Mucosa of stomach (tissue), 1 donor: ENCODE data around the gene CTRB1.
"Not testable (repeated sequence)": the region's sequence is repeated elsewhere in the genome, so short reads cannot be mapped to it uniquely, and the experiment has no call there.

Experiments
- H3K27me3 ChIP-seq: one replicate; pipeline ENCODE4 v1.7.0; 2013; ENCODE audit warnings: mild to moderate bottlenecking, low read length; ENCODE audit not compliant: control insufficient read depth, insufficient read depth
- H3K36me3 ChIP-seq: one replicate; pipeline ENCODE4 v1.7.0; 2013; ENCODE audit warnings: low read length; ENCODE audit not compliant: control insufficient read depth, insufficient read depth
- H3K4me1 ChIP-seq: one replicate; pipeline ENCODE4 v1.7.0; 2013; ENCODE audit warnings: mild to moderate bottlenecking, low read length; ENCODE audit not compliant: control insufficient read depth, insufficient read depth
- H3K4me3 ChIP-seq: one replicate; pipeline ENCODE4 v1.7.0; 2013; ENCODE audit warnings: low read length
- H3K9ac ChIP-seq: one replicate; pipeline ENCODE4 v1.7.0; 2013; ENCODE audit warnings: mild to moderate bottlenecking, low read length, moderate library complexity
- H3K9me3 ChIP-seq: one replicate; pipeline ENCODE4 v1.7.0; 2013; ENCODE audit warnings: mild to moderate bottlenecking, low read length, moderate library complexity; ENCODE audit not compliant: control insufficient read depth
- donor health status: Pancreatic carcinoma.

Gene CTRB1

DNA sequence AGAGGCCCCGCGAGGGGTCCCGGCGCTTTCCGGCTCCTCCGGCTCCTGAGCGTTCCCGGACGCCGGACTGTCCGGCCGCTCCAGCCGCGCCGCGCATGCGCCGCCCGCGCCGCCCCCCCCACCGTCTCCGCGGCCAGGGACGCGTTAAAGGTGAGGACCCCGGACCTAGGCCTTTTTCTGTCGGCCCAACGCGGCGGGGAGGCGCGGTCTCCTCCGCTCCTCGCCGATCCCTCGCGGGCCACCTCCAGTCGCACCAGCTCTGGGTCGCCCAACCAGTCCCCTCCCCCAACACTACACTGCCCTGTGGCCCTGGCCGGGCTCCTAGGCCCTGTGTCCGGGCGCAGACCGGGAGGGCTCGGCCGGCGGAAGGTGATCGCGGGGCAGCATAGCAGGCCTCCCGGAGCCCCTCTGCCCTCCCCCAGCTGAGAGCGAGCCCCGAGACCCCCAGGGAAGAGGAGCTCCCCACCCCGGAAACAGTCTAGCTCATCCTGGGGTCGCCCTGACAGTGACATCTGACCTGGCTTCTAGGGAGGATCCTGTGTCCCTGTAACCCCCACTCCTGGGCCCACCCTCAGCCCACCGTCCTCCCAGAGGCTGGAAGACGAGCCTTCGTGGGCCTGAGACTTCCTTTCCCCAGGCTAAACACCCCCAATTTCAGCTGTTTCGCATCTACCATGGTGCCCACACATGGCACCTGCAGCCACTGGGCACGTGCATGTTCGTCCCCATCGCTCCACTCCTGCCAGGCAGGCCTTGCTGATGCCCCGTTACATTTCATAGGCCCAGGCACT, 47.3 kb downstream of the CTRB1 start:
- Histone ChIP-seq H3K9me3 (no peaks in the 10 kb centered on the region), H3K36me3 (no peaks in the 10 kb centered on the region), H3K4me1 (peaks cover 54% of the 10 kb centered on the region), H3K4me3 (peak overlapping the region; percentile 46), H3K27me3 (peaks cover 3% of the 10 kb centered on the region), H3K9ac (peak overlapping the region; percentile 99)

DNA sequence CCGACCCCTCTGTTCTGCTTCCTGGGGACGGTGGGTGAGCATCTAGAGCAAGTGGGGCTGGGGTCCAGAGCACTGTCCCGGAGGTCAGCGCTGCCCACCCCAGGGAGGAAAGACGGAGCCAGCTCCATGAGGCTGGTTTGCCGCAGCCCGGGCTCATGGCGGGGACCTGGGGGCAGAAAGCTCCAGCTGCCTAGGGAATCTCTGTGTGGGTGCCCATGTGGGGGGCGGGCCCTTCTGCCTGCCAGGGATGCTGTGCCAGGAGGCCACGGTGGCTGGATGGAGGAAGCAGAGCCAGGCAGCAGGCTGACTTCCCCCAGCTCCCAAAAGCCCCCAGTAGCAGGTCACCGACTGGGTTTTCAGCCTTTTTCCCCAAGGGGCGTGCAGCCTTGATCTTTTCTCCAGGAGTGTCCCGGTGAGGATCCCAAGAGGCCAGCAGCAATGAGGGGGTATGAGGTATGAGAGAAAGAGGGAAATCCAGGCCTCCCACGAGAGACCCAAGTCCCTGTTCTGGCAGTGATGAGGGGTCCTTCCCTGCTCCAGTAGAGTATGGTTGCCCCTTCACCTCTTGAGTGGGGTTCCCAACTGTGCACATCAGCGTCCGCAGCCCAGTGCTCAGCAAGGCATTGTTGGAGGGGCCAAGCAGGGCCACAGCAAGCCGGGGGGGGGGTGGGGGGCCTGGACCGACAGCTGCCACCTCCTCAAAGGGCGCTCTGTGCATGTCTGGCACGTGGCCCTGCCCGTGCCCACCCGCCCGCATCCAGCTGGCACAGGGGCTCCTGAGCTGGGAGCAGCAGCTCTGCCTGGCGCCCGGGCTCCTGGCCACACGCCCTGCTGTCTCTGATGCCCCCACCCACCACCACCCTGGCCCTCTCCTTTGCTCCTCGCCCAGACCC, 48.2 kb downstream of the CTRB1 start:
- H3K9me3 ChIP-seq, result no peaks in the 10 kb centered on the region
- peak overlapping the region; percentile 46 for H3K4me3 ChIP-seq
- peaks cover 3% of the 10 kb centered on the region for H3K27me3 ChIP-seq
- no peaks in the 10 kb centered on the region for H3K36me3 ChIP-seq
- peaks cover 50% of the 10 kb centered on the region for H3K4me1 ChIP-seq
- H3K9ac ChIP-seq, result peak overlapping the region; percentile 99

DNA sequence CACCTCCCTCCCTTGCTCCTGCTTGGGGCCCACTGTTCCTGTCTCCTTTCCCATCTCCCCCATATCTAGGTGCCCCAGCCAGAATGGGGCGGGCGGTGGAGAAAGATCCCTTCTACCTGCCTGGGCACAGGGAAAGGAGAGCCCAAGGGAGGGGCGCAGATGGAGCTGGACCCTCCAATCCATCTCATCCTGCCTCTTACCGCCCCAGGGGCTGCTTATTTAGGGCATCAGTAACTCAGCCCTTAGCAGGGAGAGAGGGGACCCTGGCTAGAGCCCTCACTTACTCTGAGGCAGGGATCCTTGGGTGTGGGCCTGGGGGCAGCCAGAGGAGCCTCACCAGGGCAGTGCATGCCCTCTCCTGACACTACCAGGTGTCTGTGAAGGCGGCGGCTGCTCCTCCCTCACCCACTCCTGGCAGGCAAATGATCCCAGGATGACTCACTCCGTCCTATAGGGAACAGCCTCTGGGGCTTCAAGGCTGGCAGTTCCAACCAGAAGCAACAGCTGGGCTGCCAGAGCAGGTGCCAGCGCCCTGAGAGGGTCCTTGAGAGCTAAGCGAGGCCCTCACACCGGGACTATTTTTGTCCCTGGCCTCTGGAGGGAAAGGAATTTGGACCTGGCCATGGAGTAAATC, 49.0 kb downstream of the CTRB1 start:
- no peak overlapping the region for H3K4me3 ChIP-seq
- H3K27me3 ChIP-seq, result peaks cover 3% of the 10 kb centered on the region
- peaks cover 42% of the 10 kb centered on the region for H3K4me1 ChIP-seq
- no peaks in the 10 kb centered on the region for H3K9me3 ChIP-seq
- H3K36me3 ChIP-seq, result no peaks in the 10 kb centered on the region
- H3K9ac ChIP-seq, result no peak overlapping the region

DNA sequence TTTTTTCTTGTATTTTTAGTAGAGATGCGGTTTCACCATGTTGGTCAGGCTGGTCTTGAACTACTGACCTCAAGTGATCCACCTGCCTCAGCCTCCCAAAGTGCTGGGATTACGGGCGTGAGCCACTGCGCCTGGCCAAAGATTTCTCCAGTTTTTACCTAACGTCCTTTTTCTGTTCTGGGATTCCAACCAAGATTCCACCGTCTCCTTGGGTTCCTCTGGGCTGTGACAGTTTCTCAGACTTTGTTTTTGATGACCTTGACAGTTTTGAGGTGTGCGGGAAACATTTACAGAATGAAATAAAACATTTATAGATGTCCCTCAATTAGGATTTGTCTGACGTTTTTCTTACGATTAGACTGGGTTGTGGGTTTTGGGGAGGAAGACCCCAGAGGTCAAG, 50.6 kb downstream of the CTRB1 start:
- not testable (repeated sequence) for H3K4me3 ChIP-seq, H3K9me3 ChIP-seq, H3K27me3 ChIP-seq, H3K9ac ChIP-seq, H3K36me3 ChIP-seq
- H3K4me1 ChIP-seq, result peaks cover 26% of the 10 kb centered on the region

DNA sequence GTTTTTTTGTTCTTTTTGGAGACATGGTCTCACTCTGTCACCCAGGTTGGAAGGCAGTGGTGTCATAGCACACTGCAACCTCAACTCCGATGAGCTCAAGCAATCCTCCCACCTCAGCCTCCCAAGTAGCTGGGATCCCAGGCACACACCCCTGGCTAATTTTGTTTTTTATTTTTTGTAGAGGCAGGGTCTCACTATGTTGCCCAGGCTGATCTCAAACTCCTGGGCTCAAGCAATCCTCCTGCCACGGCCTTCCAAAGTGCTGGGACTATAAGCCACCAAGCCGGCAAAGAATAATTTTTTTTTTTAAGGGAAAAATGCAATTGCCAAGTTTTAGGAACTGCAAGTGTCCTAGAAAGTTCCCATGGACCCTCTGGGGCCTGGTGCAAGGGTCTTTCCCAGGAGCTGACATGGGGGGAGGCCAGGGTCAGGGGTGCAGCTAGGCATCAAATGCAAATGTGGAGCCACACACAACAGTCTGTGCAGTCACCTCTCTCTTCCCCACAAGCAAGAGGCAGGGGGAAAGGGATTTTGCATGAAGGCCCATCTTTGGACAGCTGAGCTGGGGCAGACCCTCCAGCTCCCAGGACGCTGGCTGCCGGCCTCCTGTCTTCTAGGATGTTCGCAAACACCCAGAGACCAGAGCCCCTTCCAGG, 52.8 kb downstream of the CTRB1 start:
- H3K27me3 ChIP-seq, result no peaks in the 10 kb centered on the region
- H3K4me3 ChIP-seq, result no peak overlapping the region
- H3K9me3 ChIP-seq, result no peaks in the 10 kb centered on the region
- peaks cover 14% of the 10 kb centered on the region for H3K4me1 ChIP-seq
- H3K9ac ChIP-seq, result no peak overlapping the region
- no peaks in the 10 kb centered on the region for H3K36me3 ChIP-seq

DNA sequence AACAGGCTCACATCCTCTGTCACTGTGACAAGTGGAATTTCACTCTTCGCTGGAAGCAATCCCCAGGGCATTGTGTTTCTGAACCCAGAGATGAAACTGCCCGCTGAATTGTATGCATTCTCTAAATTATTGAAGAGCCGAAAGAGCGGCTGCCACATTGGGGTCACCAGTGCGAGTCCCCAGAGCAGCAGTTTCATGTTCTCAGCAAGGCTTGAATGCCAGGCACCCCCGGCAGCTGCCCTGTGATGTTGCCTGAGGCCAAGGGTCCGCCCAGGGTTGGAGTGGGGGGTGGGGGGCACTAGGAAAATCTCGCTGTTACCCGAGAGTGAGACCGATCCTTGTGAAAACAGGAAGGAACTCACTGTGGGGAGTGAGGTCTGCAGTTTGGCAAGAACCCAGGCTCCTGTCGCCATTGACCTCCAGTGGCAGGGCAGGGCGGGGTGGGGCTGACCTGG, 53.3 kb downstream of the CTRB1 start:
- Histone ChIP-seq H3K27me3 (no peaks in the 10 kb centered on the region), H3K4me3 (no peak overlapping the region), H3K9me3 (no peaks in the 10 kb centered on the region), H3K36me3 (no peaks in the 10 kb centered on the region), H3K9ac (no peak overlapping the region), H3K4me1 (peaks cover 9% of the 10 kb centered on the region)

DNA sequence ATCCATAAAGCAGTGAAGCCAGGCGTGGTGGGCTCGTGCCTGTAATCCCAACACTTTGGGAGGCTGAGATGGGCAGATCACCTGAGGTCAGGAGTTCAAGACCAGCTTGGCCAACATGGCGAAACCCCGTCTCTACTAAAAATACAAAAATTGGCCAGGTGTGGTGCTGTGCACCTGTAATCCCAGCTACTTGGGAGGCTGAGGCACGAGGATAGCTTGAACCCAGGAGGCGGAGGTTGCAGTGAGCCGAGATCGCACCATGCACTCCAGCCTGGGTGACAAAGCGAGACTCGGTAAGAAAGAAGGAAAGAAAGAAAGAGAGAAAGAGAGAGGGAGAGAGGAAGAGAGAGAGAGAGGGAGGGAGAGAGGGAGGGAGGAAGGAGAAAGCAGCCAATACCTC, 53.8 kb downstream of the CTRB1 start:
- not testable (repeated sequence) for H3K27me3 ChIP-seq, H3K9ac ChIP-seq, H3K36me3 ChIP-seq, H3K4me1 ChIP-seq, H3K4me3 ChIP-seq, H3K9me3 ChIP-seq

DNA sequence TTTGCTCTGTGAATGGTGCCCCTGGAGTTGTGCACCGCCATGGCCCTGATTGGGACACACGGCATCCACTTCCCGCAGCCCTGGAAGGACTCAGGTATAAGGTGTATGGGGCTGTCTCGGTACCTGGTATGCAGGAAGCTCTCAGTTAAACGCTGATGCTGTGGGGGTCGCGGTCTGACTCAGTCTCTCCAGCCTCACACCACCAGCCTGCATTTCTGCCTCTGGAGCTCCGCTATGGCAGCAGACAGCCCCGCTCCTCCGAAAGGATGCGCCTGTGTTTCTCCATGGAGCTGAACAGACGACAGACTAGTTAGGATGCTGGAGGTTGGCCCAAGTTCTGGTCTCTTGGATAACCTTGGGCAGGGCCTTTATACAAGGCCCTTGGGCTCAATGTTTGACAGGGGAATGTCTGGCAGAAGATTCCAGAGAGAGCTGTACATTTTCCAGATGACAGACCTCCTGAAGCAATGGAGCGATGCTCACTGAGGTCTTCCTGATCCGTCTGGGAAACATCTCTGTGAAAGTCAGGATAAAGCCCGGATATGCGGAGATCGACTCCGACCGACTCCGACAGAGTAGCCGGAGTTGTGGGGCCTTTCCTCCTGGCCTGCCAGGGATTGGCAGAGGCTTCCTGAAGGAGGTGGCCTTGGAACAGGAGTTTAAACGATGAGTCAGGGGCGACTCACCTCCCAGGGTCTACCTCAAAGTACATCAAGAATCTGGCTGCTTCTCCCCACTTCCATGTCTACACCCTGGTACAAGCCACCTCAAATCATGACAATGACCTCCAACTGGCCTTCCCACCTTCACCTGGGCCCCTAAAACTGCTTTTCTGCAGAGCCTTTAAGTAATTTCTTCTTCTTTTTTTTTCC, 54.5 kb downstream of the CTRB1 start:
- Histone ChIP-seq H3K4me3 (no peak overlapping the region), H3K4me1 (no peaks in the 10 kb centered on the region), H3K36me3 (no peaks in the 10 kb centered on the region), H3K9ac (no peak overlapping the region), H3K27me3 (no peaks in the 10 kb centered on the region), H3K9me3 (no peaks in the 10 kb centered on the region)
